Colonic mucosa (tissue), 4 donors: ENCODE measurements around the gene HSD11B2. TPM values are rescaled to one million over a fixed set of nuclear protein-coding genes. Genes with fewer than 3 reads are reported as not detected.
"Not testable (repeated sequence)": the region's sequence is repeated elsewhere in the genome, so short reads cannot be mapped to it uniquely, and the experiment has no call there.

ENCODE experiments used
- DNase-seq: peaks from one replicate; pipeline ENCODE4 v3.0.0-alpha.2; 2020
- H3K27ac ChIP-seq: fragments of 200-600 bp; one replicate; pipeline ENCODE4 v1.8.0; 2021
- H3K27me3 ChIP-seq: fragments of 200-600 bp; one replicate; pipeline ENCODE4 v1.8.0; 2021
- H3K36me3 ChIP-seq: fragments of 200-600 bp; one replicate; pipeline ENCODE4 v1.8.0; 2021
- H3K4me1 ChIP-seq: fragments of 200-600 bp; one replicate; pipeline ENCODE4 v1.8.0; 2021; ENCODE audit warnings: mild to moderate bottlenecking
- H3K4me3 ChIP-seq: fragments of 200-600 bp; one replicate; pipeline ENCODE4 v1.8.0; 2021
- H3K9ac ChIP-seq, 2 donors: one replicate each; pipeline ENCODE4 v1.7.0; 2013; ENCODE audit warnings: control low read depth in 2 of 2, low read depth in 2 of 2, low read length in 2 of 2
- H3K9me3 ChIP-seq: fragments of 200-600 bp; one replicate; pipeline ENCODE4 v1.8.0; 2021
- intact Hi-C: fragments of 100-400 bp; cut with DNase I; formaldehyde crosslinking; loops from one replicate; pipeline ENCODE4 v1.14.1; 2022
- total RNA-seq, 2 donors: library from RNA; stranded (reverse); fragmentation: NEBNext Ultra II Directional in 1 of 2; extraction: Animal tissue kit (Norgen Biotek cat#: 25700) in 1 of 2; gene quantifications; one replicate each; pipeline ENCODE4 v1.2.1, GENCODE V29; 2021
- TF ChIP-seq, protein P1 (sequence below): fragments of 200-600 bp; IDR thresholded peaks from one replicate; pipeline ENCODE4 v1.8.0; 2022; ENCODE audit warnings: antibody characterized with exemption, mild to moderate bottlenecking
- donor health status: healthy.
- donor health status: DM: no; HTN: no; CAD: no.
- donor health status: DM: no; HTN: no; CAD: no.

Gene HSD11B2
- total RNA-seq, 2 donors from 2014 or later = 348 to 378 TPM

DNA sequence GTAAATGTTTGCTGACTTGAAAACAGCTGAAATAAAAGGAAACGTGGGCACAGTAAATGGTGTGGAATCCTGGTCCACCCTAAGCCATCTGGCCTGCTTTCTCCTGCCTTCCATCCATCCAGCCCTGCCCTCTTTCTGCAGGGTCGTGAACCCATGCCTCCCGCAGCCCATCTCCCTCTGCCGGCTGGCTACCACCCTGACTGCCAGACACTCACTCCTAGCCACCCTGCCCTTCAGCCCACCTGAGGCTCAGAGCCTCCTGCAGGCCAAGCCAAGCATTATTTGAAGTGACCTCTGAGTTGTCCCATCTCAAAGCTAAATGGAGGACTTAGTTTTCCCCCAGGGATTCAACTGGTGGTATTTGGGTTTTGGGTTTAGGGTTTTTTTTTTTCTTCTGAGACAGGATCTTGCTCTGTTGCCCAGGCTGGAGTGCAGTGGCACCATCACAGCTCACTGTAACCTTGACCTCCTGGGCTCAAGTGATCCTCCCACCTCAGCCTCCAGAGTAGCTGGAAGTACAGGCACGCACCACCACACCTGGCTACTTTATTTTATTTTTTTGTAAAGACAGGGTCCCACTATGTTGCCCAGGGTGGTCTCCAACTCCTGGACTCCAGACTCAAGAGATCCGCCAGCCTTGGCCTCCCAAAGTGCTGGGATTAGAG is 23.0 kb upstream of the HSD11B2 start:
- H3K36me3 ChIP-seq = no peaks in the 10 kb centered on the region
- intact Hi-C loops = no loop called here
- no peaks in the 10 kb centered on the region for H3K9me3 ChIP-seq
- H3K9ac ChIP-seq = no peak overlapping the region
- no peak overlapping the region for H3K27ac ChIP-seq
- peaks cover 5% of the 10 kb centered on the region for H3K4me1 ChIP-seq
- no peak overlapping the region for H3K4me3 ChIP-seq
- H3K27me3 ChIP-seq = no peaks in the 10 kb centered on the region
- DNase-seq = no peak
- TF ChIP-seq, protein P1, sequence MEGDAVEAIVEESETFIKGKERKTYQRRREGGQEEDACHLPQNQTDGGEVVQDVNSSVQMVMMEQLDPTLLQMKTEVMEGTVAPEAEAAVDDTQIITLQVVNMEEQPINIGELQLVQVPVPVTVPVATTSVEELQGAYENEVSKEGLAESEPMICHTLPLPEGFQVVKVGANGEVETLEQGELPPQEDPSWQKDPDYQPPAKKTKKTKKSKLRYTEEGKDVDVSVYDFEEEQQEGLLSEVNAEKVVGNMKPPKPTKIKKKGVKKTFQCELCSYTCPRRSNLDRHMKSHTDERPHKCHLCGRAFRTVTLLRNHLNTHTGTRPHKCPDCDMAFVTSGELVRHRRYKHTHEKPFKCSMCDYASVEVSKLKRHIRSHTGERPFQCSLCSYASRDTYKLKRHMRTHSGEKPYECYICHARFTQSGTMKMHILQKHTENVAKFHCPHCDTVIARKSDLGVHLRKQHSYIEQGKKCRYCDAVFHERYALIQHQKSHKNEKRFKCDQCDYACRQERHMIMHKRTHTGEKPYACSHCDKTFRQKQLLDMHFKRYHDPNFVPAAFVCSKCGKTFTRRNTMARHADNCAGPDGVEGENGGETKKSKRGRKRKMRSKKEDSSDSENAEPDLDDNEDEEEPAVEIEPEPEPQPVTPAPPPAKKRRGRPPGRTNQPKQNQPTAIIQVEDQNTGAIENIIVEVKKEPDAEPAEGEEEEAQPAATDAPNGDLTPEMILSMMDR = no peak

- Histone ChIP-seq H3K27me3 (no peaks in the 10 kb centered on the region), H3K36me3 (no peaks in the 10 kb centered on the region), H3K9ac (no peak overlapping the region), H3K27ac (no peak overlapping the region), H3K4me3 (no peak overlapping the region), H3K4me1 (no peaks in the 10 kb centered on the region), H3K9me3 (no peaks in the 10 kb centered on the region)
- TF ChIP-seq, protein P1 = no peak
- no peak for DNase-seq
- intact Hi-C loops = loop anchor here (10.0 kb wide), 1 partner anchor 125 kb away; no protein-coding TSS in a partner anchor
Observed at GRCh38 chr16:67409631-67410030, 21.3 kb upstream of the HSD11B2 start.

GRCh38 chr16:67411339-67411738 is 19.6 kb upstream of the HSD11B2 start:
- Histone ChIP-seq H3K4me1 (no peaks in the 10 kb centered on the region), H3K9me3 (no peaks in the 10 kb centered on the region), H3K27me3 (no peaks in the 10 kb centered on the region), H3K4me3 (no peak overlapping the region), H3K36me3 (no peaks in the 10 kb centered on the region), H3K27ac (no peak overlapping the region), H3K9ac (no peak overlapping the region)
- no peak for DNase-seq
- TF ChIP-seq, protein P1 = no peak
- intact Hi-C loops = loop anchor here (10.0 kb wide), 1 partner anchor 127 kb away; no protein-coding TSS in a partner anchor

DNA sequence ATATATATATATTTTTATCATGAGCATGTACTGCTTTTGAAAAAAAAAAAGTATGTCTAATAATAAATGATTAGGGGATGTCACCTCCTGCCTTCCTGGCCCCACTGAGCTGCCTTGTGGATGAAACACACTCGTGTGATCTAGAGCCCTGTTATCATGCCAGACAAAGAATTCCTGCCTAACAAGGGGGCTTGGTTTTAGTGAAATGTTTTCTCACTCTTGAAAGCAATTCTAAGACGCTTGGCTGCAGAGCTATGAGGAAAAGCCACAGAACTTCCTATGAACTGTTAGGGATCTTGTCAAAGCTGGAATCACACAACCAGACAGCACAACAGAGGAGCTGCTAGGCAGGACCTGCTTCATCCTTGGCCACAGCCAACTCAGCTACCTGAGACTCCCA is 18.6 kb upstream of the HSD11B2 start:
- Histone ChIP-seq H3K4me1 (no peaks in the 10 kb centered on the region), H3K27ac (no peak overlapping the region), H3K9me3 (no peaks in the 10 kb centered on the region), H3K36me3 (no peaks in the 10 kb centered on the region), H3K4me3 (no peak overlapping the region), H3K27me3 (no peaks in the 10 kb centered on the region), H3K9ac (no peak overlapping the region)
- DNase-seq = no peak
- intact Hi-C loops = loop anchor here (10.0 kb wide), 1 partner anchor 127 kb away; no protein-coding TSS in a partner anchor
- TF ChIP-seq, protein P1 = no peak

- no peak overlapping the region for H3K27ac ChIP-seq
- TF ChIP-seq, protein P1 = no peak
- intact Hi-C loops = loop anchor here (10.0 kb wide), 1 partner anchor 129 kb away; no protein-coding TSS in a partner anchor
- peak; percentile 19 for DNase-seq
- H3K27me3 ChIP-seq = no peaks in the 10 kb centered on the region
- H3K36me3 ChIP-seq = no peaks in the 10 kb centered on the region
- no peak overlapping the region for H3K4me3 ChIP-seq
- no peaks in the 10 kb centered on the region for H3K9me3 ChIP-seq
- peak overlapping the region in 1 of 2 donors; percentile 62 for H3K9ac ChIP-seq
- no peaks in the 10 kb centered on the region for H3K4me1 ChIP-seq
Observed at GRCh38 chr16:67413978-67414911, 16.7 kb upstream of the HSD11B2 start.

GRCh38 chr16:67415421-67415820 is 15.5 kb upstream of the HSD11B2 start:
- not testable (repeated sequence) for H3K9me3 ChIP-seq, H3K27me3 ChIP-seq, H3K4me1 ChIP-seq, H3K27ac ChIP-seq, H3K36me3 ChIP-seq
- Histone ChIP-seq H3K9ac (peak overlapping the region; percentile 84 to 98), H3K4me3 (peak overlapping the region; percentile 77)
- peak; percentile 22 for DNase-seq
- intact Hi-C loops = loop anchor here (10.0 kb wide), 1 partner anchor 131 kb away; no protein-coding TSS in a partner anchor
